ENCODE measurements around the gene HDLBP.

HDLBP gene

DNA sequence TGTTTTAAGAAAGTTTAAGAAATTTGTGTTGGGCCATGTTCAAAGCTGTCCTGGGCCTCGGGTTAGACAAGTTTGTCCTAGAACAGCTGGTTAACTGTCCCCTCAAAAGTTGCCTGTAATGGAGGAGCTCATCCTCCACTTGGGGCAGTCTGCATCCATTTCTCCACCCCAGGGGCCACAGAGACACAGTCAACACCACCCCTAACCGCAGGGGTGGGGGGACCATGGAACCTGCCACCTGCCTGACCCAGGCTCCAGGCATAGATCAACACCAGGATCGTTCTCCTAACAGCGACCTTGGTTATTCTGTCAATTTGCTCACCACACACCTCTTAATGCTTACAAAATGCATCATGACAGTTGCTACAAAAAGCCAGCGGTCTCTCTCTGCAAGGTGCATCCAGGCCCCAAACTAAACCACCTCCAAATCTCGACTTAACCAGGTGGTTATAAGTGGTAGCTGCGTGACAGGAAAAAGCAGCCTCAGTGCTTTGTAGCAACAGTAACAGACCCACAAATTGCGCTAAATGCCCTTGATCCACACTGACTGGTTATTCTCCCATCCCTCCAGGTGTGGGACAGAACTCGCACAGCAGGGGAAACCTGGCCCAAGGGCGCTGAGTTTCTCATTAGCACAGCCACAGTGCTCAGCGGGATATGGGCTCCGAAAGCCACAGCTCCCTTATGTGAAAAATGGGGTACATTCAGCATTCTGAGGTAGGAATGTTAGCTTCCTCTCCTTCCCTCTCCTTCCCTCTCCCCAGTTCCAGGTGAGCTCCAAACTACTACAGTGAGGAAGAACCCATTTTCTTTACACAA is 48.0 kb downstream of the HDLBP start:
- in situ Hi-C loops (cut with HindIII; ENCODE audit: low sequenced_read_pairs), result no loop called here
- DNase-seq (ENCODE audit: low read depth), result no peak
- TF ChIP-seq, protein P1, sequence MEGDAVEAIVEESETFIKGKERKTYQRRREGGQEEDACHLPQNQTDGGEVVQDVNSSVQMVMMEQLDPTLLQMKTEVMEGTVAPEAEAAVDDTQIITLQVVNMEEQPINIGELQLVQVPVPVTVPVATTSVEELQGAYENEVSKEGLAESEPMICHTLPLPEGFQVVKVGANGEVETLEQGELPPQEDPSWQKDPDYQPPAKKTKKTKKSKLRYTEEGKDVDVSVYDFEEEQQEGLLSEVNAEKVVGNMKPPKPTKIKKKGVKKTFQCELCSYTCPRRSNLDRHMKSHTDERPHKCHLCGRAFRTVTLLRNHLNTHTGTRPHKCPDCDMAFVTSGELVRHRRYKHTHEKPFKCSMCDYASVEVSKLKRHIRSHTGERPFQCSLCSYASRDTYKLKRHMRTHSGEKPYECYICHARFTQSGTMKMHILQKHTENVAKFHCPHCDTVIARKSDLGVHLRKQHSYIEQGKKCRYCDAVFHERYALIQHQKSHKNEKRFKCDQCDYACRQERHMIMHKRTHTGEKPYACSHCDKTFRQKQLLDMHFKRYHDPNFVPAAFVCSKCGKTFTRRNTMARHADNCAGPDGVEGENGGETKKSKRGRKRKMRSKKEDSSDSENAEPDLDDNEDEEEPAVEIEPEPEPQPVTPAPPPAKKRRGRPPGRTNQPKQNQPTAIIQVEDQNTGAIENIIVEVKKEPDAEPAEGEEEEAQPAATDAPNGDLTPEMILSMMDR (IDR thresholded peaks at IDR 0.05; ENCODE audit: low read depth, low read length, missing control alignments), result no peak
- no peak overlapping the region for H3K4me3 ChIP-seq (ENCODE audit: low read depth, low read length)

DNA sequence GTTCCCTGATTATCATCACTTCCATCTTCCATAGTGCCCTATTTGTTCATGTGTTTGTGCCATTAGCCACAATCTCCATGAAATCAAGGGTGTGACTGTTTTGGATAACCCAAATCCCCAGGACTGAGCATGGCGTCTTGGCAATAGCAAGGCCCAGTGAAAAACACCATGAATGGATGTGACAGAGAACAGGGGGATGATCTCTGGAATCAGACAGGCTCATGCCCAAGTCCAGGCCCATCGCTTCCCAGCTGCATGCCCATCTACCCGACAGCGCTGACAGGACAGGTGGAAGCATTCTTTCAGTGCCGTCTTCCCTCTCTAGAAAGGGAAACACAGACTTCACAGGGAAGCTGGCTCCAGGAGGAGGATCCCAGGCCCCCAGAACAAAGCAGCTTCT is 50.0 kb downstream of the HDLBP start:
- TF ChIP-seq, protein P1 (IDR thresholded peaks at IDR 0.05; ENCODE audit: low read depth, low read length, missing control alignments), result no peak
- in situ Hi-C loops (cut with HindIII; ENCODE audit: low sequenced_read_pairs), result no loop called here
- no peak for DNase-seq (ENCODE audit: low read depth)
- no peak overlapping the region for H3K4me3 ChIP-seq (ENCODE audit: low read depth, low read length)

DNA sequence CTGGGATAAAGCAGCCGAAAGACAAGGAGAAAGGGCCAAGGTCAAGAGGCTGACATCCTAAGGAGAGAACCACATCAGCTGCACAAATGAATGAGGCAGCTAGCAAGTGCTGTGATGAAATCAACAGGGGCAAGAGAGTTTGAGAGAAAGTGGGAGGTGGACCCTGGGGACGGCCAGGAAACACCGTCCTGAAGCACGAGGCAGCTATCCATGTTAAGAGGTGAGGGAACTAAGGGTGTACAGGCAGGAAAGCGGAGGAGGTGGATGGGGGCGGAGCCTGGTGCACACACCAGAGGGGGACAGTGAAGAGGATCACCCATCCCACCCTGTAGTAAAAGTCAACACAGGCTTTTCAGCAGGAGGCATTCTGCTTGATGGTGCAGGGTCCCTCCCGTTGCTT is 52.4 kb downstream of the HDLBP start:
- H3K4me3 ChIP-seq (ENCODE audit: low read depth, low read length), result no peak overlapping the region
- TF ChIP-seq, protein P1 (IDR thresholded peaks at IDR 0.05; ENCODE audit: low read depth, low read length, missing control alignments), result no peak
- in situ Hi-C loops (cut with HindIII; ENCODE audit: low sequenced_read_pairs), result no loop called here
- no peak for DNase-seq (ENCODE audit: low read depth)

DNA sequence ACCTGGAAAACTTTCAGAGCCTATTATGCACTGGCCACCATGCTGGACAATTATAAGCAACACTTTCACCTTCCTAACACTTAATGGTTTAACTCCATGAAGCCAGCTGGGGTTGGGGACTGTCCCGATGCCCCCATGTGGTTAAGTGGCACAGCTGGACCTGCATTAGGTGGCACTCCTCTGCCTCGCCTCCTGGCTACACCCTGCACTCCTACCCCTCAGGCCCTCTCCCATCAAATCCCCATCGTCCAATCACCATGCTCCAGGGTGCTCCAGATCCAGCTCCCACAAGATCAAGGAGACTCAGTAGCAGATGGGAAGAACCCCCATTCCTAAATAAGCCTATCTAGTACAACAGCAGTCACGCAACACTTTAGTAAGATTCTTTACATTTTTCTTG is 53.8 kb downstream of the HDLBP start:
- in situ Hi-C loops (cut with HindIII; ENCODE audit: low sequenced_read_pairs), result no loop called here
- no peak for DNase-seq (ENCODE audit: low read depth)
- H3K4me3 ChIP-seq (ENCODE audit: low read depth, low read length), result no peak overlapping the region
- TF ChIP-seq, protein P1 (IDR thresholded peaks at IDR 0.05; ENCODE audit: low read depth, low read length, missing control alignments), result no peak

DNA sequence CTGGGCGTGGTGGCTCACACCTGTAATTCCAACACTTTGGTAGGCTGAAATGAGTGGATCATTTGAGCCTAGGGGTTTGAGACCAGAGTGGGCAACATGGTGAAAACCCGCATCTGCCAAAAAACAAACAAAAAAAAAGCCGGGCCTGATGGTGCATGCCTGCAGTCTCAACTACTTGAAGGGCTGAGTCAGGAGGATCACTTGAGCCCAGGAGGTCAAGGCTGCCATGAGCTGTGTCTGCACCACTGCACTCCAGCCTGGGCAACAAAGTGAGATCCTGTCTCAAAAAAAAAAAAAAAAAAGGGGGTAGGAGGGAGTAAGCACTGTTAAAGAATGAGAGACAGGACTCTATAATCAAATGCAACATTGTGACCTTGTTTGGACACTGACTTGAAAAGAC is 54.6 kb downstream of the HDLBP start:
- no peak overlapping the region for H3K4me3 ChIP-seq (ENCODE audit: low read depth, low read length)
- in situ Hi-C loops (cut with HindIII; ENCODE audit: low sequenced_read_pairs), result no loop called here

DNA sequence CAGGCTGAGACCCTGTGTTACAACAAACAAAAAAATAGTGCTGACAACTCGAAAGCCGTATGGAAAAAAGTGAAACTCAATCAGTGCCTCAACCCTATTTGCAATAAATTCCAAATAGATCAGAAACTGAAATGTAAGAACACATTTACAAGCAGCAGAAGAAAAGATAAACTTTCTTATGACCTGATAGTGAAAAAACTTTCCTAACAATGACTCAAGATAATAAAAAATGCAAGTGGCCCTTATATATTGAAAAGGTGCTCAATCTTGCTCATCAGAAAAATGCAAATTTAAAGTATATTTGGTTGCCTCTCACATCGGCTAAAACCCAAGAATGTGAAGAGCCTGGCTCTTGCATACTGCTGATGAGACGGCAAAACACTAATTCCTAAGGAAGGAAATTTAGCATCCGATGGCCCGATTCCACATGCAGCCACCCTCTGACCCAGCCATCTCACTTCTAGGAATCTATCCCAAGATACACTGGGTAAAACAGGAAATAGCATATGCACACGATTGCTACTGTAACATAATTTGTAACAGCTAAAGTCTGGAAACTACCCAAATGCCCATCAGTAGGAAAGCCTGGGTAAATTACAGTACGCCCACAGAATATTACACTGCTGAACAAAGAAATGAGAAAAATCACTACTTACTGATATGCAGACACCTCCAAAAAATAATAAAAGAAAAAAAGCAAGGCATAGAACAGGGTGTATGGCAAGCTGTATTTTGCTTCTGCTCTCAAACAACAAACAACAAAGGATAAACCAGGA is 56.8 kb downstream of the HDLBP start:
- TF ChIP-seq, protein P1 (IDR thresholded peaks at IDR 0.05; ENCODE audit: low read depth, low read length, missing control alignments), result no peak
- H3K4me3 ChIP-seq (ENCODE audit: low read depth, low read length), result no peak overlapping the region
- in situ Hi-C loops (cut with HindIII; ENCODE audit: low sequenced_read_pairs), result no loop called here
- DNase-seq (ENCODE audit: low read depth), result no peak

More for the DNA sequence above, 54.6 kb downstream of the HDLBP start:
- DNase-seq (ENCODE audit: low read depth), result no peak
- TF ChIP-seq, protein P1 (IDR thresholded peaks at IDR 0.05; ENCODE audit: low read depth, low read length, missing control alignments), result no peak
